ENCODE measurements around the gene NLGN1.
"Not testable (repeated sequence)": the region's sequence is repeated elsewhere in the genome, so short reads cannot be mapped to it uniquely, and the experiment has no call there.

- TF ChIP-seq CTCF, POLR2A (IDR thresholded peaks at IDR 0.05): not testable (repeated sequence)
Measured at GRCh38 chr3:173594881-173595280, 197.3 kb downstream of the NLGN1 start.

Data from heart left ventricle (tissue), 13 donors.